HepG2 (cell line): Measurements from ENCODE around the gene MRM2. TPM values are rescaled to one million over a fixed set of nuclear protein-coding genes. Genes with fewer than 3 reads are reported as not detected.

ENCODE experiments used
- ATAC-seq: fragments of 200-7000 bp; cut with Tn5 transposase; 3 replicates; pipeline ENCODE4 v1.9.1; 2020; ENCODE audit warnings: mild to moderate bottlenecking, moderate library complexity
- BruUV-seq: library from RNA; stranded (reverse); fragments of 400-500 nt; replicated peaks from 2 replicates; lab custom pipeline; 2021; lab: Mats Ljungman, UMichigan
- CTCF ChIA-PET: fragments of 300-600 bp; formaldehyde crosslinking; extraction: SDS; loops from one replicate; lab custom pipeline; 2021; ENCODE audit warnings: low total read pairs, inconsistent platforms, low intra/inter-chr PET ratio; lab: Yijun Ruan, JAX
- POLR2A ChIA-PET: fragments of 350-600 bp; sonication (Branson Sonifier 250); formaldehyde crosslinking; loops from one replicate; lab custom pipeline; 2020; ENCODE audit warnings: antibody characterized with exemption, inconsistent platforms; lab: Yijun Ruan, JAX
- DNase-seq: peaks from one replicate; pipeline ENCODE4 v3.0.0-alpha.2; 2015; ENCODE audit warnings: low spot score
- FAIRE-seq: peaks from 3 replicates; lab custom pipeline; 2011; peaks lifted over from hg19 to GRCh38; lab: Jason Lieb, UNC
- H2AFZ ChIP-seq: one replicate; pipeline ENCODE4 v1.6.1; 2011; ENCODE audit warnings: low read length, inconsistent platforms
- H3K27ac ChIP-seq: fragments of 300-600 bp; 3 replicates; pipeline ENCODE4 v1.8.0; 2011; ENCODE audit warnings: mixed run types, mild to moderate bottlenecking, mixed read lengths, low read length, inconsistent platforms; ENCODE audit not compliant: insufficient read depth; ENCODE audit errors: extremely low read length
- H3K27me3 ChIP-seq, 2 experiments: fragments of 200-600 bp in 1 of 2; 2 replicates in 1 of 2; 3 replicates in 1 of 2; pipeline versions ENCODE4 v1.6.0 to v1.8.0; 2011; ENCODE audit warnings: low read length in 2 of 2, mild to moderate bottlenecking in 2 of 2, moderate library complexity in 2 of 2, inconsistent platforms in 1 of 2; ENCODE audit not compliant: insufficient read depth in 2 of 2, control insufficient read depth in 1 of 2
- H3K36me3 ChIP-seq, 2 experiments: fragments of 200-600 bp in 1 of 2; replicated peaks in 1 of 2; 2 replicates in 1 of 2; 3 replicates in 1 of 2; pipeline versions ENCODE4 v1.5.1 to v1.8.0; 2011; ENCODE audit warnings: low read length in 2 of 2, inconsistent platforms in 1 of 2; ENCODE audit not compliant: insufficient read depth in 2 of 2, control insufficient read depth in 1 of 2
- H3K4me1 ChIP-seq: 2 replicates; pipeline ENCODE4 v1.5.1; 2012; ENCODE audit warnings: low read length, inconsistent platforms; ENCODE audit not compliant: insufficient read depth
- H3K4me2 ChIP-seq: 2 replicates; pipeline ENCODE4 v1.6.0; 2011; ENCODE audit warnings: low read depth, low read length, inconsistent platforms
- H3K4me3 ChIP-seq, 3 experiments: fragments of 200-600 bp in 1 of 3; sonication (generic), shearing (Covaris generic) in 1 of 3; replicated peaks in 1 of 3; 2 replicates each; pipeline ENCODE4 v1.5.1; 2011 to 2016; ENCODE audit warnings: low read length in 3 of 3, inconsistent platforms in 2 of 3, low read depth in 2 of 3, mild to moderate bottlenecking in 2 of 3, control low read depth in 1 of 3, mixed read lengths in 1 of 3; ENCODE audit not compliant: insufficient read depth in 1 of 3
- H3K79me2 ChIP-seq: one replicate; pipeline ENCODE4 v1.6.1; 2011; ENCODE audit warnings: low read length, inconsistent platforms; ENCODE audit not compliant: insufficient read depth
- H3K9ac ChIP-seq: 2 replicates; pipeline ENCODE4 v1.6.0; 2011; ENCODE audit warnings: mild to moderate bottlenecking, low read depth, low read length, inconsistent platforms; ENCODE audit not compliant: insufficient read depth
- H3K9me3 ChIP-seq: 2 replicates; pipeline ENCODE4 v1.5.1; 2012; ENCODE audit warnings: mild to moderate bottlenecking, low read length
- H4K20me1 ChIP-seq: 2 replicates; pipeline ENCODE4 v1.6.0; 2011; ENCODE audit warnings: inconsistent platforms, mild to moderate bottlenecking, low read length, moderate library complexity; ENCODE audit not compliant: insufficient read depth
- AGO2 ChIP-seq: fragments of 200-400 bp; formaldehyde crosslinking; optimal IDR thresholded peaks from 2 replicates; pipeline ENCODE3; 2017; ENCODE audit warnings: mild to moderate bottlenecking, low read depth, low read length, moderate library complexity
- NBN ChIP-seq: fragments of 450-650 bp; conservative IDR thresholded peaks from 2 replicates; pipeline ENCODE4 v1.6.1; 2017
- NFIC ChIP-seq: IDR thresholded peaks from 2 replicates; pipeline ENCODE4 v1.6.1; 2012; ENCODE audit warnings: mild to moderate bottlenecking, low read length, inconsistent platforms
- PRDM15 ChIP-seq: sonication (generic); formaldehyde crosslinking; IDR thresholded peaks from 2 replicates; pipeline ENCODE4 v1.4.0; 2020; ENCODE audit warnings: missing genetic modification reagents
- RAD21 ChIP-seq: fragments of 450-650 bp; formaldehyde crosslinking; IDR thresholded peaks from 2 replicates; pipeline ENCODE4 v1.5.0; 2020; ENCODE audit warnings: mild to moderate bottlenecking
- ZNF180 ChIP-seq: sonication (generic); formaldehyde crosslinking; IDR thresholded peaks from 2 replicates; pipeline ENCODE4 v1.4.0; 2020; ENCODE audit warnings: low read depth, missing genetic modification reagents, borderline replicate concordance
- ZNF232 ChIP-seq: sonication (generic); formaldehyde crosslinking; IDR thresholded peaks from 2 replicates; pipeline ENCODE4 v1.4.0; 2020; ENCODE audit warnings: missing genetic modification reagents, borderline replicate concordance
- ZNF710 ChIP-seq: sonication (generic); formaldehyde crosslinking; IDR thresholded peaks from 2 replicates; pipeline ENCODE4 v1.5.0; 2020; ENCODE audit warnings: mild to moderate bottlenecking, missing genetic modification reagents, borderline replicate concordance
- ZNF768 ChIP-seq: sonication (generic); formaldehyde crosslinking; IDR thresholded peaks from 2 replicates; pipeline ENCODE4 v1.4.0; 2020; ENCODE audit warnings: missing genetic modification reagents
- WGBS: methylation state at CpG from one replicate; pipeline ENCODE4 v1.1.6; 2017; ENCODE audit warnings: low lambda C conversion rate; 5-methylcytosine and 5-hydroxymethylcytosine counted together
- in situ Hi-C: cut with HindIII; loops from 2 replicates; pipeline ENCODE4 v1.10.0; 2017; ENCODE audit warnings: low pct_unique_long_range_greater_than_20kb; ENCODE audit not compliant: extremely low pct_ligation_motif_present
- intact Hi-C: fragments of 100-400 bp; cut with micrococcal nuclease; formaldehyde crosslinking; loops from one replicate; pipeline ENCODE4 v1.10.0; 2022; ENCODE audit not compliant: unreplicated experiment
- polyA plus RNA-seq, 8 experiments: library from polyadenylated mRNA; depleted of rRNA in 3 of 8; stranded (reverse) in 7 of 8; unstranded in 1 of 8; fragments of >200 nt; fragmentation: Illumina TruSeq in 4 of 8; extraction: Trizol in 4 of 8; gene quantifications; 2 replicates each; pipeline versions ENCODE4 v1.2.1 to v1.2.3, GENCODE V29; 2011 to 2016; ENCODE audit warnings: low read depth in 4 of 8, missing spikeins in 1 of 8, mixed read lengths in 1 of 8; ENCODE audit not compliant: insufficient read depth in 1 of 8
- total RNA-seq, 5 experiments: library from RNA; depleted of rRNA; stranded (reverse); fragments of >200 nt; fragmentation: Illumina TruSeq; extraction: Trizol; gene quantifications; 2 replicates each; pipeline ENCODE4 v1.2.3, GENCODE V29; 2016; ENCODE audit warnings: low read depth in 1 of 5
- TF ChIP-seq, protein P1 (sequence below): sonication (generic); formaldehyde crosslinking; conservative IDR thresholded peaks from 2 replicates; pipeline ENCODE4 v1.5.0; 2020; ENCODE audit warnings: missing genetic modification reagents

The MRM2 gene
- total and polyA plus RNA-seq, 2 of the 13 experiments (the other 11 are each of a cell fraction or from before 2014, with no cell fraction given): 13.2 to 34.2 TPM

- no peak for ATAC-seq
- Histone ChIP-seq H3K27ac (no peak overlapping the region), H3K4me3 (no peak overlapping the region), H3K36me3 (peaks cover 30 to 85% of the 10 kb centered on the region in 2 experiments; a peak in 4 of 5 replicates), H3K9ac (no peak overlapping the region), H4K20me1 (no peaks in the 10 kb centered on the region), H3K9me3 (no peaks in the 10 kb centered on the region), H3K4me2 (no peak overlapping the region), H3K27me3 (no peaks in the 10 kb centered on the region), H2AFZ (no peak overlapping the region), H3K4me1 (no peaks in the 10 kb centered on the region), H3K79me2 (no peaks in the 10 kb centered on the region)
- ChIA-PET POLR2A (no interaction called here), CTCF (interaction anchor here (1.2 kb wide), 1 partner anchor 416 kb away, joined by 3 read pairs; no protein-coding TSS in a partner anchor)
- TF ChIP-seq ZNF710 (CRISPR knock-in tag) (no peak), AGO2 (peak; percentile 14)
- intact Hi-C loops: no loop called here
- no peak for DNase-seq
- BruUV-seq: no TSS peak
- WGBS: 99% methylated on average over 25 of the region's 30 CpGs
- no peak for FAIRE-seq
- in situ Hi-C loops: loop anchor here (10.0 to 25.0 kb wide), 2 partner anchors 416 to 623 kb away; no protein-coding TSS in a partner anchor
Observed at GRCh38 chr7:2210551-2211258, 31.3 kb downstream of the MRM2 start.

- Histone ChIP-seq H3K79me2 (no peaks in the 10 kb centered on the region), H3K4me1 (no peaks in the 10 kb centered on the region), H3K27ac (no peak overlapping the region), H3K9ac (no peak overlapping the region), H3K4me2 (no peak overlapping the region), H3K27me3 (no peaks in the 10 kb centered on the region), H2AFZ (no peak overlapping the region), H3K4me3 (no peak overlapping the region), H4K20me1 (no peaks in the 10 kb centered on the region), H3K9me3 (no peaks in the 10 kb centered on the region), H3K36me3 (peaks cover 28 to 85% of the 10 kb centered on the region in 2 experiments; a peak in 4 of 5 replicates)
- FAIRE-seq (no peak), ATAC-seq (no peak), DNase-seq (no peak)
- intact Hi-C loops (no loop called here), in situ Hi-C loops (loop anchor here (5.0 to 25.0 kb wide), 3 partner anchors 108 to 623 kb away; no protein-coding TSS in a partner anchor)
- WGBS: 97% methylated on average over 8 of the region's 8 CpGs
- ChIA-PET CTCF (interaction anchor here (1.2 kb wide), 1 partner anchor 415 kb away, joined by 3 read pairs; no protein-coding TSS in a partner anchor), POLR2A (no interaction called here)
- no TSS peak for BruUV-seq
- TF ChIP-seq PRDM15 (no peak), NBN (no peak), ZNF232 (CRISPR knock-in tag) (no peak), ZNF768 (CRISPR knock-in tag) (no peak), RAD21 (no peak), ZNF180 (CRISPR knock-in tag) (no peak), NFIC (no peak)
- TF ChIP-seq, protein P1, sequence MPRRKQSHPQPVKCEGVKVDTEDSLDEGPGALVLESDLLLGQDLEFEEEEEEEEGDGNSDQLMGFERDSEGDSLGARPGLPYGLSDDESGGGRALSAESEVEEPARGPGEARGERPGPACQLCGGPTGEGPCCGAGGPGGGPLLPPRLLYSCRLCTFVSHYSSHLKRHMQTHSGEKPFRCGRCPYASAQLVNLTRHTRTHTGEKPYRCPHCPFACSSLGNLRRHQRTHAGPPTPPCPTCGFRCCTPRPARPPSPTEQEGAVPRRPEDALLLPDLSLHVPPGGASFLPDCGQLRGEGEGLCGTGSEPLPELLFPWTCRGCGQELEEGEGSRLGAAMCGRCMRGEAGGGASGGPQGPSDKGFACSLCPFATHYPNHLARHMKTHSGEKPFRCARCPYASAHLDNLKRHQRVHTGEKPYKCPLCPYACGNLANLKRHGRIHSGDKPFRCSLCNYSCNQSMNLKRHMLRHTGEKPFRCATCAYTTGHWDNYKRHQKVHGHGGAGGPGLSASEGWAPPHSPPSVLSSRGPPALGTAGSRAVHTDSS: no peak
Observed at GRCh38 chr7:2209961-2210323, 32.1 kb downstream of the MRM2 start.
